Neural cell (in vitro differentiated cells): ENCODE measurements around the gene CLDN7. TPM values are rescaled to one million over a fixed set of nuclear protein-coding genes. Genes with fewer than 3 reads are reported as not detected.

Experiments
- H2AFZ ChIP-seq: fragments of 200-600, 300-800 bp; sonication (generic), shearing (Covaris generic); 2 replicates; pipeline ENCODE4 v1.6.0; 2014; ENCODE audit warnings: low read depth, mild to moderate bottlenecking, antibody characterized with exemption, low read length, moderate library complexity
- H3F3A ChIP-seq: fragments of 200-600 bp; shearing (Covaris generic); 2 replicates; pipeline ENCODE4 v1.6.1; 2016; ENCODE audit warnings: mild to moderate bottlenecking, moderate library complexity, mixed read lengths, antibody characterized with exemption, low read length; ENCODE audit not compliant: insufficient read depth, poor library complexity, severe bottlenecking
- H3K27ac ChIP-seq: fragments of 200-600, 300-800 bp; sonication (generic), shearing (Covaris generic); 2 replicates; pipeline ENCODE4 v1.5.1; 2014; ENCODE audit warnings: mild to moderate bottlenecking, low read length, moderate library complexity
- H3K27me3 ChIP-seq: fragments of 300-800, 200-600 bp; sonication (generic), shearing (Covaris generic); 2 replicates; pipeline ENCODE4 v1.6.0; 2014; ENCODE audit warnings: mild to moderate bottlenecking, low read depth, low read length, moderate library complexity; ENCODE audit not compliant: insufficient read depth
- H3K36me3 ChIP-seq: fragments of 300-800, 200-600 bp; sonication (generic), shearing (Covaris generic); 2 replicates; pipeline ENCODE4 v1.5.1; 2014; ENCODE audit warnings: mild to moderate bottlenecking, antibody characterized with exemption, low read length, moderate library complexity; ENCODE audit not compliant: insufficient read depth
- H3K4me2 ChIP-seq: fragments of 300-800, 200-600 bp; sonication (generic), shearing (Covaris generic); 2 replicates; pipeline ENCODE4 v1.6.0; 2014; ENCODE audit warnings: mild to moderate bottlenecking, low read length
- H3K4me3 ChIP-seq: fragments of 300-800, 200-600 bp; sonication (generic), shearing (Covaris generic); 2 replicates; pipeline ENCODE4 v1.5.1; 2014; ENCODE audit warnings: mild to moderate bottlenecking, low read length, moderate library complexity
- H3K79me2 ChIP-seq: fragments of 200-600 bp; shearing (Covaris generic); replicated peaks from 2 replicates; pipeline ENCODE4 v1.6.0; 2014; ENCODE audit warnings: mild to moderate bottlenecking, low read length, moderate library complexity; ENCODE audit not compliant: insufficient read depth
- H3K9ac ChIP-seq: fragments of 300-800, 200-600 bp; sonication (generic), shearing (Covaris generic); 2 replicates; pipeline ENCODE4 v1.6.1; 2016; ENCODE audit warnings: mild to moderate bottlenecking, low read length, mixed read lengths
- H3K9me2 ChIP-seq: fragments of 200-600 bp; shearing (Covaris generic); 2 replicates; pipeline ENCODE4 v1.6.1; 2016; ENCODE audit warnings: mild to moderate bottlenecking, low read length, mixed read lengths; ENCODE audit not compliant: insufficient read depth
- H3K9me3 ChIP-seq: fragments of 200-600, 300-800 bp; sonication (generic), shearing (Covaris generic); 2 replicates; pipeline ENCODE4 v1.6.1; 2016; ENCODE audit warnings: mild to moderate bottlenecking, mixed run types, low read length, moderate library complexity, mixed read lengths
- H4K20me1 ChIP-seq: fragments of 200-600 bp; shearing (Covaris generic); 2 replicates; pipeline ENCODE4 v1.6.1; 2016; ENCODE audit warnings: mild to moderate bottlenecking, mixed run types; ENCODE audit not compliant: insufficient read depth
- EP300 ChIP-seq: fragments of 450-650 bp; conservative IDR thresholded peaks from 2 replicates; pipeline ENCODE4 v1.6.1; 2014; ENCODE audit warnings: antibody characterized with exemption, mild to moderate bottlenecking, moderate library complexity; ENCODE audit not compliant: poor library complexity, severe bottlenecking
- EZH2 ChIP-seq: fragments of 200-600, 300-800 bp; shearing (Covaris generic), sonication (generic); IDR thresholded peaks from 2 replicates; pipeline ENCODE4 v1.6.1; 2014; ENCODE audit warnings: antibody characterized with exemption, low read length, borderline replicate concordance, mild to moderate bottlenecking; ENCODE audit not compliant: insufficient read depth, poor library complexity, severe bottlenecking
- MXI1 ChIP-seq: fragments of 450-650 bp; conservative IDR thresholded peaks from 2 replicates; pipeline ENCODE4 v1.6.1; 2014; ENCODE audit warnings: antibody characterized with exemption, mild to moderate bottlenecking; ENCODE audit not compliant: poor library complexity, severe bottlenecking
- POLR2AphosphoS5 ChIP-seq: IDR thresholded peaks from 2 replicates; pipeline ENCODE4 v1.6.1; 2012
- RAD21 ChIP-seq: fragments of 450-650 bp; conservative IDR thresholded peaks from 2 replicates; pipeline ENCODE4 v1.6.1; 2014; ENCODE audit warnings: antibody characterized with exemption, mild to moderate bottlenecking, moderate library complexity
- REST ChIP-seq: IDR thresholded peaks from 2 replicates; pipeline ENCODE4 v1.6.1; 2012; ENCODE audit warnings: borderline replicate concordance
- SMC3 ChIP-seq: fragments of 450-650 bp; conservative IDR thresholded peaks from 2 replicates; pipeline ENCODE4 v1.6.1; 2014; ENCODE audit warnings: antibody characterized with exemption, mild to moderate bottlenecking, moderate library complexity; ENCODE audit not compliant: poor library complexity
- TAF1 ChIP-seq: IDR thresholded peaks from 2 replicates; pipeline ENCODE4 v1.6.1; 2012; ENCODE audit warnings: low read depth
- polyA plus RNA-seq: library from polyadenylated mRNA; depleted of rRNA; stranded (reverse); fragments of >200 nt; gene quantifications from 2 replicates; pipeline ENCODE4 v1.2.3, GENCODE V29; 2014
- TF ChIP-seq, protein P1 (sequence below): fragments of 450-650 bp; IDR thresholded peaks from 2 replicates; pipeline ENCODE4 v1.5.1; 2014; ENCODE audit warnings: antibody characterized with exemption, mild to moderate bottlenecking, moderate library complexity; ENCODE audit not compliant: poor library complexity, severe bottlenecking

The CLDN7 gene
- polyA plus RNA-seq, 1 donor from 2014 or later = 0.27 TPM

DNA sequence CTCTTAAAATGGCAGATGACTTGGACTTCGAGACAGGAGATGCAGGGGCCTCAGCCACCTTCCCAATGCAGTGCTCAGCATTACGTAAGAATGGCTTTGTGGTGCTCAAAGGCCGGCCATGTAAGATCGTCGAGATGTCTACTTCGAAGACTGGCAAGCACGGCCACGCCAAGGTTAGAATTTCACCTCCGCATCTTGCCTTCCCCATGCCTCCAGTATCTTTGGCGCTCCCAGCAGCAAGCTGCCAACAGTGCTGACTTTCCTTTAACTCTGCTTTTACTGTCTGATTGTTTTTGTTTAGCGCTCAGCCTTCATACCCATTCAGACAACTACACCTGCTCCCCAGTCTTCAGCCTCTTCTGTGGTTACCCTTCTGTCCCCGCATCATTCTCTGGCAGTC lies 47.4 kb upstream of the CLDN7 start:
- Histone ChIP-seq H3K36me3 (no peaks in the 10 kb centered on the region), H3K27me3 (no peaks in the 10 kb centered on the region), H2AFZ (no peak overlapping the region), H3K9me3 (no peaks in the 10 kb centered on the region), H3K4me3 (peak overlapping the region; percentile 91), H3K4me2 (no peak overlapping the region), H4K20me1 (peaks cover 12% of the 10 kb centered on the region), H3K27ac (no peak overlapping the region), H3K9me2 (no peaks in the 10 kb centered on the region), H3K9ac (no peak overlapping the region), H3K79me2 (peaks cover 41% of the 10 kb centered on the region), H3F3A (no peaks in the 10 kb centered on the region)
- no peak for TF ChIP-seq RAD21
- TF ChIP-seq REST = no peak
- TF ChIP-seq EZH2 = no peak
- TF ChIP-seq POLR2AphosphoS5 = no peak
- TF ChIP-seq, protein P1, sequence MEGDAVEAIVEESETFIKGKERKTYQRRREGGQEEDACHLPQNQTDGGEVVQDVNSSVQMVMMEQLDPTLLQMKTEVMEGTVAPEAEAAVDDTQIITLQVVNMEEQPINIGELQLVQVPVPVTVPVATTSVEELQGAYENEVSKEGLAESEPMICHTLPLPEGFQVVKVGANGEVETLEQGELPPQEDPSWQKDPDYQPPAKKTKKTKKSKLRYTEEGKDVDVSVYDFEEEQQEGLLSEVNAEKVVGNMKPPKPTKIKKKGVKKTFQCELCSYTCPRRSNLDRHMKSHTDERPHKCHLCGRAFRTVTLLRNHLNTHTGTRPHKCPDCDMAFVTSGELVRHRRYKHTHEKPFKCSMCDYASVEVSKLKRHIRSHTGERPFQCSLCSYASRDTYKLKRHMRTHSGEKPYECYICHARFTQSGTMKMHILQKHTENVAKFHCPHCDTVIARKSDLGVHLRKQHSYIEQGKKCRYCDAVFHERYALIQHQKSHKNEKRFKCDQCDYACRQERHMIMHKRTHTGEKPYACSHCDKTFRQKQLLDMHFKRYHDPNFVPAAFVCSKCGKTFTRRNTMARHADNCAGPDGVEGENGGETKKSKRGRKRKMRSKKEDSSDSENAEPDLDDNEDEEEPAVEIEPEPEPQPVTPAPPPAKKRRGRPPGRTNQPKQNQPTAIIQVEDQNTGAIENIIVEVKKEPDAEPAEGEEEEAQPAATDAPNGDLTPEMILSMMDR = no peak

DNA sequence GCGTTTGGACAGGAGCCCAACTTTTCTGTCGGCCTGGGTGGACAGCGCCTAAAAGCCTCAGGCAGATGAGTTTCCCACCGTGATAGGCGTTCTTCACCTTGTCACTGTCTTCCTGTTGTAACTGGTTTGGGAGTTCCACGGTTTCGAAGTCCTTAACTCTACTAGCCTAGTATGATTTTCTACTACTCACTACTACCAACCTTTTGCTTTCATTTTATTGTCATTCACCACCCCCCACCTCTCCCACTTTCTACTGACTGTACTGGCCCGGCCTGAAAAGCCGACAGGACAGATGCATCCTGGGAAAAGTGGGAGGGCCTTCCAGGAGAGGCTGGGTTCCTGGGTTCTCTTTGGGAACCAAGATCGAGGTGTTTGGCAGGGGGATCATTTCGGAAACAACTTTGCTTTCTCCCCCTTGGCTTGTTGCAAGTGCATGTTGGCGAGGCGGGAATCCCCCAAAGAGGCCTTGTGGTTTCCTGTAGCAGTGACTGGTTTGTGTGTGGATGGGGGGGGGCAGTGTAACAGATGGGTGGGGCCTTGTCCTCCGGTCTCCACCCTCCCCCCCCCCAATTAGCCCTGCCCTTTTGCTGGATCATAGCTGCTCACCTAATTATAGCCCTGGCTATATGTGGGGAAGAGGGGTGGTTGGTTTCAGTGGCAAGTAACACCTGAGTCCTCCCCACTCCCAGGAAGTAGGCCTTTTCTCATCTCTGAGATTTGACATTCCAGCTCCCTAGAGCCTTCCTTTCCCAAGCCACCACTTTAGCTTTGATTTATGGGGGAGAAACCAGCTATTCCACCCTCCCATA lies 46.6 kb upstream of the CLDN7 start:
- H3K9me3 ChIP-seq = no peaks in the 10 kb centered on the region
- peaks cover 12% of the 10 kb centered on the region for H4K20me1 ChIP-seq
- H3K27ac ChIP-seq = peak overlapping the region; percentile 84
- H3K4me2 ChIP-seq = peak overlapping the region; percentile 89
- H3K9ac ChIP-seq = peak overlapping the region; percentile 86
- no peaks in the 10 kb centered on the region for H3K27me3 ChIP-seq
- TF ChIP-seq REST (no peak), EP300 (no peak), SMC3 (no peak), RAD21 (no peak), POLR2AphosphoS5 (no peak), MXI1 (no peak), TAF1 (no peak), EZH2 (no peak)
- TF ChIP-seq, protein P1 = no peak
- H3K9me2 ChIP-seq = no peaks in the 10 kb centered on the region
- peak overlapping the region; percentile 91 for H3K4me3 ChIP-seq
- no peak overlapping the region for H2AFZ ChIP-seq
- peaks cover 33% of the 10 kb centered on the region for H3K79me2 ChIP-seq
- no peaks in the 10 kb centered on the region for H3F3A ChIP-seq
- H3K36me3 ChIP-seq = no peaks in the 10 kb centered on the region
